Measurements from ENCODE around the gene SRPK2.

The SRPK2 gene

GRCh38 chr7:105187302-105188169, 201.2 kb downstream of the SRPK2 start:
- no peak for FAIRE-seq

GRCh38 chr7:105185290-105186010, 203.3 kb downstream of the SRPK2 start:
- FAIRE-seq: no peak

GRCh38 chr7:105180002-105180401, 208.7 kb downstream of the SRPK2 start:
- no peak for FAIRE-seq

GRCh38 chr7:105178928-105179541, 209.7 kb downstream of the SRPK2 start:
- peak; percentile 27 for FAIRE-seq

GRCh38 chr7:105178177-105178576, 210.5 kb downstream of the SRPK2 start:
- FAIRE-seq: peak; percentile 27

GRCh38 chr7:105177026-105177425, 211.7 kb downstream of the SRPK2 start:
- no peak for FAIRE-seq

GRCh38 chr7:105173586-105173985, 215.1 kb downstream of the SRPK2 start:
- no peak for FAIRE-seq

- no peak for FAIRE-seq
These were observed 224.0 kb downstream of the SRPK2 start for GRCh38 chr7:105164751-105165150.

- no peak for FAIRE-seq
These were observed 225.0 kb downstream of the SRPK2 start for GRCh38 chr7:105163718-105164117.

GRCh38 chr7:105161366-105161765, 227.4 kb downstream of the SRPK2 start:
- FAIRE-seq: no peak

- FAIRE-seq: no peak
These were observed 231.4 kb downstream of the SRPK2 start for GRCh38 chr7:105157278-105157677.

- no peak for FAIRE-seq
These were observed 232.0 kb downstream of the SRPK2 start for GRCh38 chr7:105156731-105157130.

GRCh38 chr7:105154084-105154483, 234.6 kb downstream of the SRPK2 start:
- no peak for FAIRE-seq

- no peak for FAIRE-seq
These were observed 235.2 kb downstream of the SRPK2 start for GRCh38 chr7:105153531-105153930.

- no peak for FAIRE-seq
These were observed 237.6 kb downstream of the SRPK2 start for GRCh38 chr7:105151152-105151551.

GRCh38 chr7:105149827-105150226, 238.9 kb downstream of the SRPK2 start:
- no peak for FAIRE-seq

- FAIRE-seq: no peak
These were observed 247.7 kb downstream of the SRPK2 start for GRCh38 chr7:105141068-105141467.

GRCh38 chr7:105139381-105139780, 249.3 kb downstream of the SRPK2 start:
- no peak for FAIRE-seq

GRCh38 chr7:105137898-105138297, 250.8 kb downstream of the SRPK2 start:
- FAIRE-seq: no peak

- FAIRE-seq: no peak
These were observed 252.5 kb downstream of the SRPK2 start for GRCh38 chr7:105136221-105136620.

GRCh38 chr7:105133986-105134655, 254.6 kb downstream of the SRPK2 start:
- no peak for FAIRE-seq

- no peak for FAIRE-seq
These were observed 255.4 kb downstream of the SRPK2 start for GRCh38 chr7:105133358-105133757.

GRCh38 chr7:105132835-105133234, 255.9 kb downstream of the SRPK2 start:
- no peak for FAIRE-seq
